Activated CD4-positive, CD25-positive, alpha-beta regulatory T cell treated with anti-CD3 and anti-CD28 coated beads, Interleukin-2, amount 50 U/mL, for 16 hours (primary cell): Measurements from ENCODE around the gene CLHC1.
"Not testable (repeated sequence)": the region's sequence is repeated elsewhere in the genome, so short reads cannot be mapped to it uniquely, and the experiment has no call there.

ENCODE experiments used
- DNase-seq: peaks from one replicate; pipeline ENCODE4 v3.0.0-alpha.2; 2020; ENCODE audit warnings: low read depth, low spot score

The CLHC1 gene

DNA sequence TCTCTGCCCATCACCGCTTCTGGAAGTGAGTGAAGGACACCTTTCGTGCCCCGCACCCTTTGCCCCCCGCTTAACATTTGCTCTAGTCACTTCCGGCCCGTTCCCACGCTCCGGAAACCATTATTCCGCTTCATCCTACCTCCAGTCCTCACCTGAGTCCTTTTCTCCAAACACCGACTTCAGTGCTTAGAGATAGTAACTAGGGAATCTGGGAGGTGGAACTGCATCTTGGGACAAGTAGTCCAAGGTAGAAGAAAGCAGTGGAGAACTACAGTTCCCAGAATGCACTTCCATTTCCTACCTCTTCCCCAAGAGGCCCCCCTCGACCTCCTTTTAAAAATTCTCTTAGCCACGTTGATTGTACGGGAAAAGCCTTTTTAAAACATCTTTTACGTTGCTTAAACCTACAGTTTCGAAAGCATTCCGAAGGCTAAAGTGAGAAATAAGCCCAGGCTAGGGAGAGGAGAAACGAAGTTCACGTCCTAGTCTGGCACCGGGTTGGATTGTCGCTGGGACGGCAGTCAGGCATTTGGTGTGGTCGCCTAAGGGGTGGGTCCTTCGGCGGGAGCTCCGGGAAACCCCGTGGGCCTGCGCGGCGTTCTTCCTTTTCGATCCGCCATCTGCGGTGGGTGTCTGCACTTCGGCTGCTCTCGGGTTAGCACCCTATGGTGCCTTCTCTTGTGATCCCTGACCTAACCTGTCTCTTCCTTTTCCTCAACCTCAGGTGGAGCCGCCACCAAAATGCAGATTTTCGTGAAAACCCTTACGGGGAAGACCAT lies at the start of gene CLHC1, which contains the start of gene RPS27A:
Gene CLHC1, minus strand, starts transcription at position 210 of the 779 bp plus-strand sequence. CDS start 9,882 bp downstream, outside the sequence.
Gene RPS27A, plus strand, starts transcription at position 605 of the 779 bp plus-strand sequence. Its CDS starts 137 bp downstream, at position 742.
- DNase-seq = peak; percentile 83

DNA sequence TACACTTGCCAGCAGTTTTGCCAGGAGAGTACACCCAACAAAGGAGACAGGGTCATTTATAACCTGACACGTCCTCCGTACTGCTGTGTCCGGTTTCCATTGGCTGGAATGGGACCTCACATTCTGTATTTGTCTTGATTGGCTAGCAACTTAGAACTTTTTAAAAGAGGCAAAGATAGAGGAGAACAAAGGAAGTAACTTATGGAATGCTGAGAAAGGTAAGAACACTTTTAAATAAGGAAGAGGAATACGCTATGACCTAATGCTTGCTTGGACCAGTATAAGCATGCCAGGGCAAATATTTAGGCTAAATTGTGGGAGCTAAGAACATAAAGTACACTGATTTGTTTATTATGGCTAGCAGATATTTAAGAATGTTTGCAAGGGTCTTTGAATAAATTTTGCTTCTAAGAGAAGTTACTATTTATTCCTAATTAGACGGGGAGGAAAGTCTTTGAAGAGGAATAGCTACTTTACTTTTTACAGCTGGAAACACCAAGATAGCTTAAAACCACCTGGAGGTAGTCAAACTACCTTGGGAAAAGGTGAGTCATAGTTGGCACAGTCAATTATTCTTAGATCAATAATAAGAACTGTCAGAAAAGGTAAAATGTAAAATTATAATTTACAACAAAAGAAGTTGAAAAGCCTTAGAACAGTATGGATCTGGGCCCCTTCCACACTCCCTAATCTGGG lies 48.9 kb upstream of the CLHC1 start:
- not testable (repeated sequence) for DNase-seq

DNA sequence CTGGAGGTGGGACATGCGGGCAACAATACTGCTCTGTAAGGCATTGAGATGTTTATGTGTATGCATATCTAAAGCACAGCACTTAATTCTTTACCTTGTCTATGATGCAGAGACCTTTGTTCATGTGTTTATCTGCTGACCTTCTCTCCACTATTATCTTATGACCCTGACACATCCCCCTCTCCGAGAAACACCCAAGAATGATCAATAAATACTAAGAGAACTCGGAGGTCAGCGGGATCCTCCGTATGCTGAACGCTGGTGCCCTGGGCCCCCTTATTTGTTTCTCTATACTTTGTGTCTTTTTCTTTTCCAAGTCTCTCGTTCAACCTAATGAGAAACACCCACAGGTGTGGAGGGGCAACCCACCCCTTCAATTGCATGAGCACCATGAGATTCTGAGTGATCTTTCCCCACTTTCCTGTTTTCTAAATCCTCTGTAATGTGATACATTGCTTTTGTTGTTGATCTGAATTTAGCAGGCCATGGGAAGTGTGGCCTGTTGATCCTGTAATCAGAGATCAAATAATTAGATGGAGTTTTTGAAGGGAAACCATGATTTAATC lies 47.8 kb upstream of the CLHC1 start:
- not testable (repeated sequence) for DNase-seq

DNA sequence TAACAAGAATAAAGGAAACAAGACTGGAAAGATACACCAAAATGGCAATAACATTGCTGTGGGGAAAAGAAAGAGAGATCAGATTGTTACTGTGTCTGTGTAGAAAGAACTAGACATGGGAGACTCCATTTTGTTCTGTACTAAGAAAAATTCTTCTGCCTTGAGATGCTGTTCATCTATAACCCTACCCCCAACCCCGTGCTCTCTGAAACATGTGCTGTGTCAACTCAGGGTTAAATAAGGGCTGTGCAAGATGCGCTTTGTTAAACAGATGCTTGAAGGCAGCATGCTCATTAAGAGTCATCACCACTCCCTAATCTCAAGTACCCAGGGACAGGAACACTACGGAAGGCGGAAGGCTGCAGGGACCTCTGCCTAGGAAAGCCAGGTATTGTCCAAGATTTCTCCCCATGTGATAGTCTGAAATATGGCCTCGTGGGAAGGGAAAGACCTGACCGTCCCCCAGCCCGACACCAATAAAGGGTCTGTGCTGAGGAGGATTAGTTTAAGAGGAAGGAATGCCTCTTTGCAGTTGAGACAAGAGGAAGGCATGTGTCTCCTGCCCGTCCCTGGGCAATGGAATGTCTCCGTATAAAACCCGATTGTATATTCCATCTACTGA lies 47.2 kb upstream of the CLHC1 start:
- DNase-seq = not testable (repeated sequence)

DNA sequence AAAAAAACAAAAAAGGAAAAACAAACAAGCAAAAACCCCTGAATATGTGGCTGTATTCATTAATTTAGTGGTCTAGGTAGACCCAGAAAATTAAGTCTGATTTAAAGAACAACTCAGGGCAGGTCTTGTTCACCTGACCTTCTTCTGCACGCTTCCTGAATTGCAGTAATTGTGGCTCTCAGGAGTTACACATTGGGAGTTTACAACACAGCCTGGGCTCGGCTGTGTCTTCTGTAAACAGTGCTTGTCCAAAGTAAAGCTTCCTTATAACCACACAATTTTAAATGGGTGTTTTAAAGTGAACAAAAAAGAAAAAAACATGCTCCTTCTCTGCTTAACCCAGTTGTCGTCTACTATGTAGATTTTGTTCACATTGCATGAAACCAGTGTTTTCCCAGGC lies 45.2 kb upstream of the CLHC1 start:
- DNase-seq = no peak

DNA sequence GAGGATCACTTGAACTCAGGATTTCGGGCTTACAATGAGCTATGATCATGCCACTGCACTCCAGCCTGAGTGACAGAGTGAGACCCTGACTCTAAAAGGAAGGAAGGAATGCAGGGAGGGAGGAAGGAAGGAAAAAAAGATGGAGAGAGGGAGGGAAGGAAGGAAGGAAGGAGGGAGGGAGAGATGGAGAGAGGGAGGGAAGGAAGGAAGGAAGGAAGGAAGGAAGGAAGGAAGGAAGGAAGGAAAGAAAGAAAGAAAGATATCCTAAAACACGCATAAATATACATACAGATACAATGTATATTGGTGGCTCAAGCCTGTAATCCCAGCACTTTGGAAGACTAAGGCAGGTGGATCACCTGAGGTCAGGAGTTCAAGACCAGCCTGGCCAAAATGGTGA lies 42.3 kb upstream of the CLHC1 start:
- not testable (repeated sequence) for DNase-seq

DNA sequence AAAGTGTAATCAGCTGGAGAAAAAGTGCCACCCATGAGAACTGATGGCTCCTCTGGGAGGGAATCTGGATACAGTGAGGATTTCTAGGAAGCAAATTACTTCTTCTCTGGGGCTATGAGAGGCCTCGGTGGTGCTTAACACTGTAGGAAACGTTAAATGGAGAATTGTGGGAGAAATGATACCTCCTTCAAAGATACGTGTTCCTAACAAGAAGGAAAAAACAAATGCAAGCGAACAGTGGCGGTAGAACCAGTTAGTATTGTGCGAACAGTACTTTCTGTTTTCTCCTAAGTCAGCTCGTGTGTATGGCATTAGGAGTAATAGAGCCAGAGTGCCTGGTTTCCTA lies 37.5 kb upstream of the CLHC1 start:
- DNase-seq = no peak

DNA sequence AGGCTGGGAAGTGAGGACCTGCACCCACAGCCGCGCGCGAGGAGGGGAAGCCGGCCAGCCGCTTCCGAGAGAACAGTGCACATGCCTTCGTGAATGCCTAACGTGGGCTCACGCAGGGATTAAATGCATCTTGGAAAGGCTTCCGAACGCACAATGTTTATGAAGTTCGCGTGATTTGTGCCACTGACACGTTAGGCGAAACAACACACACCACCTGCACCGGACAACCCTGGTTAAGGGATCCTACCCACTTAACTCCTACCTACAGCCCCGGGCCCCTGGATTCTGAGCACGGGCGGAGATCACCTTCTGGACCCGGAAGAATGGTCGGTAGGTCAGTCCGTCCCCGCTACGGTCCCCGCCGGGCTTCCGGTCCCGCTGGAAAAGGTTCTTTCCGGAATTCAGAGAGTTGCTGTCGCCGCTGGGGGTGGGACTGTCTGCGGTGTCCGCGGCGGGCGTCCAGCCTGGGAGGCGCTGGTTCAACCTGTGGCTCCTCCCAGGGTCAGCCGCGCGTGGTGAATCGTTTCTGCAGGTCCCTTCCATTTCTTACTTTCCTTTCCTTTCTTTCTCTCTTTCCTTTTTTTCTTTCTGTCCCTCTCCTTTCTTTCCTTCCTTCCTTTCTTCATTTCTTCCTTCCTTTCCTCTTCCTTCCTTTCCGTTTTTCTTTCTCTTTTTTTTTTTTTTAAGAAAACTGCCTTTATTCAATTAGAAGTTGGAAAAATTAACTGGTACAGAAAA lies 37.0 kb upstream of the CLHC1 start, which contains the start of gene MTIF2:
Gene MTIF2, minus strand, starts transcription at position 325 of the 738 bp plus-strand sequence. CDS start 5,373 bp downstream, outside the sequence.
- peak; percentile 72 for DNase-seq

DNA sequence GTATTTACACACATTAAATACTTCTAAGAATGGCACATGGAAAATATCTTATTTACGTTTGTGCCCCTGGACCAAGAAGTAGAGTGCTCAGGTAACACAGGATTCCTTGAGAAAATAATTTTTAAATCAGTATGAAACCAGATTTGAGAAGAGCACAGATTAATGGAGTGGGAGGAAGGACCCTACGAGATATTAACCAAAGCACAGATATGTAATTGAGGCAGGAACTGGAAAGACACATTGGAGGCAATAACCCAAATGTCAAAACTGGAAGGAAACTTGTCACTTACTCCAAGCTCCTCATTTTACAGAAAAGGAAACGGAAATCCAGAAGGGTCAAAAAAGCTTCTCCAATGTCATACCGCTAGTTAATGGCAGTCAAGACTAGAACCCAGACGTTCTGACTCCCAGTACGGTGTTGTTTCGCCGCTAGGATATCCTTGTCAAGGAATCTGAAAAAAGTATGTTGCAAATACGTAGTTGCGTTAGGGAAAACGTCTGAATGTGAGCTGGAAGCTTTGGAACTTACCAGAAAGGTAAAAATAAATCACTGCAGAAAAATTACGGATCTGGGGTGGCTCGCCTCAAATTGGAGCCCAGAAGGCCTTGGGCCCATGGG lies 36.3 kb upstream of the CLHC1 start:
- DNase-seq = no peak

DNA sequence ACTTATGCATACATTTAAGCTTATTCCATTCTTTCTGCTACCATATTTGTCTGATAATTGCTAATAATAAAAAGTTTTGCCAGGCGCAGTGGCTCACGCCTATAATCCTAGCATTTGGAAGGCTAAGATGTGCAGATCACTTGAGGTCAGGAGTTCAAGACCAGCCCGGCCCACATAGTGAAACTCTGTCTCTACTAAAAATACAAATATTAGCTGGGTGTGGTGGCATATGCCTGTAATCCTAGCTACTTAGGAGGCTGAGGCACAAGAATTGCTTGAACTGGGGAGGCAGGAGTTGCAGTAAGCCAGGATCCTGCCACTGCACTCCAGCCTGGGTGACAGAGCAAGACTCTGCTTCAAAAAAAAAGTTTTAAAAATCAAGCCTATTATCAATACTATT lies 27.5 kb upstream of the CLHC1 start:
- DNase-seq = not testable (repeated sequence)

DNA sequence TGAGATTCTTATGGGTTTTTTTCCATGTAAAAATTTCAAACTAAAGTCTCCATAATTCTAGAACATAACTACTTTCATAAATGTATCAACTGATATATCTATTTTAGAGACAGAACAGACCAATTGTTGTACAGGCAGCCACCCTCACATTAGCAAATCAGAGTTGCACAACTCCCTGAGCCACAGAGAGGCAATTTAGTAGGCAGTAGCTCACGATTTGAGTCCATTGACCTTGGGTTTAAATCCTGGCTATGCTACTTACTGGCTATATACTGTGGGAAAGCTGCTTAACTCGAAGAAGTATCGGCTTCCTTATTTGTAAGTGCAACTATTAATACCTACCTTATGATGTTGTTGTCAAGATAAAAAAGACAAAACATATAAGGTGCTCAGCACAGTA lies 20.7 kb upstream of the CLHC1 start:
- DNase-seq = no peak

DNA sequence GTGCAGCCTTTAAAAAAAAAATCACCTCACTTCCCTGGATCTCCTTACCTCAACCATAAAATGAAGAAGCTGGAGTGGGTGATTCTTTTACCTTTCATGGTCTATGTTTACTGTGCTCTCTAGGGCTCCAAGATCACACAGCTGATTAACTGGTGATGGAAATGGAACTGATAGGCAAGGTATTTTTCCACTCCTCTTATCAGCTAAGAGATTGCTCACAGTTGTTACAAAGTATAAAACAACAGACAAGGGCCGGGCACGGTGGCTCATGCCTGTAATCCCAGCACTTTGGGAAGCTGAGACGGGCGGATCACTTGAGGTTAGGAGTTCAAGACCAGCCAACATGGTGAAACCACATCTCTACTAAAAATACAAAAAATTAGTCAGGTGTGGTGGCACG lies 14.9 kb upstream of the CLHC1 start:
- DNase-seq = no peak

DNA sequence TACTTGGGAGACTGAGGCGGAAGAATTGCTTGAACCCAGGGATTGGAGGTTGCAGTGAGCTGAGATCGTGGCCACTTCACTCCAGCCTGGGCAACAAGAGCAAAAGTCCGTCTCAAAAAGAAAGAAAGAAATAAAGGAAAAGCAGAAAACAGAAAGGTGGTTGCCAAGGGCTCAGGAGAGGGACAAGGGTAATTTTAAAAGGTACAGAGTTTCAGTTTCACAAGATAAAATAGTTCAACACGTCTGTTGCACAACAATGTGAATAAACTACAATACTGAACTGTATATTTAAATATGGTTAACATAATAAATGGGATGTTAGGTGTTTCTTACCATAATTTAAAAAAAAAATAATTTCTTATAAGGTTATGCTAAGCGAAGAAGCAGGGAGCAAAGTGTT lies 13.3 kb upstream of the CLHC1 start:
- no peak for DNase-seq

DNA sequence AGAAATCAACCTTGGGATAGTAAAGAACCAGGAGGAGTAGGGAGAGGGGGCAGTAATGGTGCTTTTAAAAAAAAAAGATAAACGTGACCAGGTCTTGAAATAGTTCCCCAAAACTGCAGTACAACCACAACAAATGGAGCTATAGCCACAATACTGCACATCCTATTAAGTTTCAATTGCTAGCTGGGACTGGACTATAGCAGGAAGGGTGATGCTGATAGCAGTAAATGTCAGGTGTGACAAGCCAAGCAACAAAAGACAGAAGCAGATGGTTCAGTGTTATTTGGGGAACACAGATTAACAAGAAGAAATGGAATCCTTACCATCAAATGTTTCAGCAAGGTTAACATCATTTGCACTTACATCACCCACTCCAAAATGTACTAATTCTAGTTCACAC lies 10.5 kb upstream of the CLHC1 start:
- no peak for DNase-seq

DNA sequence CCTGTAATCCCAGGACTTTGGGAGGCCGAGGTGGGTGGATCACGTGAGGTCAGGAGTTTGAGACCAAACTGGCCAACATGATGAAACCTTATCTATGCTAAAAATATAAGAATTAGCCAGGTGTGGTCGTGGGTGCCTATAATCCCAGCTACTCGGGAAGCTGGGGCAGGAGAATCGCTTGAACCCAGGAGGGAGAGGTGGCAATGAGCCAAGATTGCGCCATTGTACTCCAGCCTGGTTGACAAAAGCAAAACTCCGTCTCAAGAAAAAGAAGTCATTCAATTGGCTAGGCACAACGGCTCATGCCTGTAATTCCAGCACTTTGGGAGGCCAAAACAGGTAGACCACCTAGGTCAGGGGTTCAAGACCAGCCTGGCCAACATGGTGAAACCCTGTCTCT lies 9.5 kb upstream of the CLHC1 start:
- DNase-seq = not testable (repeated sequence)

DNA sequence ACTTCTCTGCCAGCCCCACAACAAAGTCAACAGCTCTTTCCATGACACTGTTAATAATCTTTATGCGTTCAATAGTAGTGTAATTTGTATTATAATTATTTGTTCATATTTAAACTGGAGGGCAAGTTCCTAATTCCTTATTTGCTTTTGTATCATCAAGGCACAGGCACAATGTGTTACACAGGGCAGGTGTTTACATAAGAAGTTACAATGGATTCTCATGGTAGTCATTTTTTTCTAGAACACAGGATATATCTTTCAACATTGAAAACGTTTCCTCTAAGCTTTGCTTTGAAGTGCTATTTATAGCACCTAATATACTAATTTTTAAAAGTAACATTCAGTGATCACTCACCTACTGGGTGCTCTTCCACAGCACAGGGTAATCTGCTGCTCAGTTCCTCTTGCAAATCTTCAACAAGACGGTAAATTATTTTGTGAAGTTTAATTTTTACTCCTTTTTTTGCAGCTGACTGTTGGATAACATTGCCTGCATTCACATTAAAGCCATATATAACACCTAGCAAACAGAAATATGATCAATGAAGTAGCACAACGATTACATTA lies 7.6 kb upstream of the CLHC1 start:
- no peak for DNase-seq

DNA sequence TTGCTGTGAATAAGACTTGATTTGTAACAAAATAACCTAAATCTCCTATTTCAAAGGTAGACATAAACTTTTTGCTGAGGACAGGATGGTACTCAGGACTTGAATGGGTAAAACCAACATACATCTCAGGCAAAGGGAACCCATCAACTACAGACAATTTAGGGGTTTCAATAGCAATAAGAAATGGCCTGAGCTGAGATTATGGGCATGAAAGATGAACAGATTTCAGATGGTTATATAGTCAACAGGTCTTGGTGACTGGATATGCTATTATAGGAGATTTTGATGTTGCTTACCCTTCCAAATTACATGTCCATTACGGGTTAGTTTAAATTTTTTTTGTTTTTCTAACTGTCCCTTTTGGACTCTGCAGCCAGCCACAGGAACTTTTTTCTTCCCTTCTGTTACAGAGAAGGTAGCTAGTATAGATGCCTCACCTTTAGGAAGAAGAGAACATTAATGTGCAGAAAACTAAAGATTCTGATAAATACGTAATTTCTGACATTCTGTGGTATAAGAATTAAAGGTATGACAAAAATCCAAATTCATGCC lies 5.0 kb upstream of the CLHC1 start:
- no peak for DNase-seq

DNA sequence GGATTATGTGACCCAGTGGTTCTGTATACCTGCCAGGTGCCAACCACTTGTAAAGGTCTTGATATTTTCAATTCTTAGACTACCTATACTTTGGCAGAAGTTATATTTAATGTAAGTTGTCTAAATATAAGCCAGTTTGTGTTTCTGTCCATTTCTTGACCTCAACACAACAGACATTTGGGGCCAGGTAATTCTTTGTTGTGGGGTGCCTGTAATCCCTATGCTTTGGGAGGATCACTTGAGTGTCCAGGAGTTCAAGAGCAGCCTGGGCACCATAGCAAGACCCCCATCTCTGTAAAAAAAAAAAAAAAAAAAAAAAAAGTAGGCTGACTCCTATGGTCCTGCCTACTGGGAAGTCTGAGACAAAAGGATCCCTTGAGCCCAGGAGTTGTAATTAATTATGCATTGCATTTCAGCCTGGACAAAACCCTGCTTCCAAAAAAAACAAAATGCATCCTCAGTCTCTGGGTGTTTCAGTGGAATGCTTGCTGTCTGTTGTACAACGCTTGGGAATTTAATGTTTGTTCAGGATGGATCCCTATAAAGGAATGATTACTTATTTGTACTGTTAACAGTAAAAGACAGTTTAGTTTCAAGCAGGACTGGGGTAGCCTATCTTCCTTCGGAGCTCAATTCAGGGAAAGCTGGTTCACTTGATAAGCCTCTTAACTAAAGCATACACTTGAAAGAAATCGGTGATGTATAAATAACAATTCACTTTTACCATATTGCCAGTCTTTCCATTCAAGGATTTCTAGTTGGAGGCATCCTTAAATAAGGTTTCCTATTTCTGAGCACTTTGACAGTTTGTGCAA lies 3.8 kb upstream of the CLHC1 start:
- no peak for DNase-seq

DNA sequence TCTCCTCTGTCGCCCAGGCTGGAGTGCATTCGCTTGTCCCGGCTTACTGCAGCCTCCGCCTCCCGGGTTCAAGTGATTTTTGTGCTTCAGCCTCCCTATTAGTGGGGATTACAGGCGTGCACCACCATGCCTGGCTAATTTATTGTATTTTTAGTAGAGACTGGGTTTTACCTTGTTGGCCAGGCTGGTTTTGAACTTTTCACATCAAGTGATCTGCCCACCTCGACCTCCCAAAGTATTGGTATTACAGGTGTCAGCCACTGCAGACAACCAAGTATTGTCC lies 1.5 kb upstream of the CLHC1 start:
- no peak for DNase-seq
